Transverse colon (tissue), 3 donors: Measurements from ENCODE around the gene DUS3L.

Source experiments
- EP300 ChIP-seq: sonication (generic); formaldehyde crosslinking; IDR thresholded peaks from one replicate; pipeline ENCODE4 v1.6.1; 2017; ENCODE audit warnings: antibody characterized with exemption, low read depth
- POLR2A ChIP-seq: fragments of 450-650 bp; IDR thresholded peaks from one replicate; pipeline ENCODE4 v1.6.1; 2016; ENCODE audit warnings: antibody characterized with exemption, mild to moderate bottlenecking, moderate library complexity
- TF ChIP-seq, protein P1 (sequence below), 5 experiments: fragments of 200-600 bp in 3 of 5; fragments of 450-650 bp in 2 of 5; sonication (generic) in 3 of 5; IDR thresholded peaks; 1 replicate in 2 of 5; 2 replicates in 3 of 5; pipeline ENCODE4 v1.5.1; 2016 to 2017; ENCODE audit warnings: antibody characterized with exemption in 5 of 5, inconsistent platforms in 3 of 5, mild to moderate bottlenecking in 2 of 5, moderate library complexity in 1 of 5

- TF ChIP-seq, protein P1, sequence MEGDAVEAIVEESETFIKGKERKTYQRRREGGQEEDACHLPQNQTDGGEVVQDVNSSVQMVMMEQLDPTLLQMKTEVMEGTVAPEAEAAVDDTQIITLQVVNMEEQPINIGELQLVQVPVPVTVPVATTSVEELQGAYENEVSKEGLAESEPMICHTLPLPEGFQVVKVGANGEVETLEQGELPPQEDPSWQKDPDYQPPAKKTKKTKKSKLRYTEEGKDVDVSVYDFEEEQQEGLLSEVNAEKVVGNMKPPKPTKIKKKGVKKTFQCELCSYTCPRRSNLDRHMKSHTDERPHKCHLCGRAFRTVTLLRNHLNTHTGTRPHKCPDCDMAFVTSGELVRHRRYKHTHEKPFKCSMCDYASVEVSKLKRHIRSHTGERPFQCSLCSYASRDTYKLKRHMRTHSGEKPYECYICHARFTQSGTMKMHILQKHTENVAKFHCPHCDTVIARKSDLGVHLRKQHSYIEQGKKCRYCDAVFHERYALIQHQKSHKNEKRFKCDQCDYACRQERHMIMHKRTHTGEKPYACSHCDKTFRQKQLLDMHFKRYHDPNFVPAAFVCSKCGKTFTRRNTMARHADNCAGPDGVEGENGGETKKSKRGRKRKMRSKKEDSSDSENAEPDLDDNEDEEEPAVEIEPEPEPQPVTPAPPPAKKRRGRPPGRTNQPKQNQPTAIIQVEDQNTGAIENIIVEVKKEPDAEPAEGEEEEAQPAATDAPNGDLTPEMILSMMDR (IDR thresholded peaks at IDR 0.05): no peak
- TF ChIP-seq EP300 (no peak), POLR2A (no peak)
These were observed 40.2 kb upstream of the DUS3L start for GRCh38 chr19:5831159-5831558.
